Mucosa of gallbladder (tissue), 1 donor: ENCODE data around the gene BANP. TPM values are rescaled to one million over a fixed set of nuclear protein-coding genes. Genes with fewer than 3 reads are reported as not detected.
"Not testable (repeated sequence)": the region's sequence is repeated elsewhere in the genome, so short reads cannot be mapped to it uniquely, and the experiment has no call there.

Experiments
- DNase-seq: peaks from one replicate; pipeline ENCODE4 v3.0.0-alpha.2; 2020; ENCODE audit warnings: low spot score
- total RNA-seq: library from RNA; stranded (reverse); gene quantifications from one replicate; pipeline ENCODE4 v1.2.1, GENCODE V29; 2021
- donor health status: DM: no; HTN: no; CAD: no.

Gene BANP
- total RNA-seq, 1 donor from 2014 or later = 31.7 TPM

- DNase-seq = not testable (repeated sequence)
Measured at GRCh38 chr16:88101623-88102105, 150.4 kb downstream of the BANP start.

- no peak for DNase-seq
Measured at GRCh38 chr16:88102597-88102996, 151.4 kb downstream of the BANP start.

GRCh38 chr16:88103011-88103410 lies 151.8 kb downstream of the BANP start:
- no peak for DNase-seq

- DNase-seq = no peak
Measured at GRCh38 chr16:88103581-88104188, 152.5 kb downstream of the BANP start.

GRCh38 chr16:88104363-88104762 lies 153.1 kb downstream of the BANP start:
- DNase-seq = not testable (repeated sequence)

- DNase-seq = not testable (repeated sequence)
Measured at GRCh38 chr16:88105574-88106140, 154.4 kb downstream of the BANP start.

GRCh38 chr16:88106566-88106965 lies 155.3 kb downstream of the BANP start:
- not testable (repeated sequence) for DNase-seq

- no peak for DNase-seq
Measured at GRCh38 chr16:88108762-88109161, 157.5 kb downstream of the BANP start.

- DNase-seq = not testable (repeated sequence)
Measured at GRCh38 chr16:88109726-88110621, 158.7 kb downstream of the BANP start.

GRCh38 chr16:88110875-88111494 lies 159.8 kb downstream of the BANP start:
- not testable (repeated sequence) for DNase-seq

GRCh38 chr16:88111976-88112375 lies 160.7 kb downstream of the BANP start:
- not testable (repeated sequence) for DNase-seq

- no peak for DNase-seq
Measured at GRCh38 chr16:88113545-88114045, 162.4 kb downstream of the BANP start.

- not testable (repeated sequence) for DNase-seq
Measured at GRCh38 chr16:88114541-88115228, 163.5 kb downstream of the BANP start.

- no peak for DNase-seq
Measured at GRCh38 chr16:88116121-88116520, 164.9 kb downstream of the BANP start.

- DNase-seq = no peak
Measured at GRCh38 chr16:88117476-88117868, 166.2 kb downstream of the BANP start.

GRCh38 chr16:88118376-88118775 lies 167.1 kb downstream of the BANP start:
- DNase-seq = no peak

- peak; percentile 22 for DNase-seq
Measured at GRCh38 chr16:88118852-88119741, 167.9 kb downstream of the BANP start.

- not testable (repeated sequence) for DNase-seq
Measured at GRCh38 chr16:88119881-88120751, 168.9 kb downstream of the BANP start.

- no peak for DNase-seq
Measured at GRCh38 chr16:88120812-88121211, 169.6 kb downstream of the BANP start.
